Posterior cingulate gyrus (tissue), 11 donors: Measurements from ENCODE around the gene ZBTB20.

Experiments
- DNase-seq, 10 donors: peaks; one replicate each; pipeline versions ENCODE4 v3.0.0 to v3.0.0-alpha.2; 2020 to 2021; ENCODE audit warnings: mixed read lengths in 3 of 10
- intact Hi-C: fragments of 100-400 bp; cut with DNase I; formaldehyde crosslinking; loops from one replicate; pipeline ENCODE4 v1.15.1; 2023

Gene ZBTB20

GRCh38 chr3:114569186-114569585 lies 577.9 kb downstream of the ZBTB20 start:
- intact Hi-C loops = no loop called here
- no peak for DNase-seq

GRCh38 chr3:114567771-114568170 lies 579.3 kb downstream of the ZBTB20 start:
- intact Hi-C loops = no loop called here

GRCh38 chr3:114566767-114567166 lies 580.3 kb downstream of the ZBTB20 start:
- no peak for DNase-seq

More at GRCh38 chr3:114567771-114568170, 579.3 kb downstream of the ZBTB20 start:
- DNase-seq = no peak

GRCh38 chr3:114566162-114566755 lies 580.8 kb downstream of the ZBTB20 start:
- intact Hi-C loops = no loop called here

More at GRCh38 chr3:114566767-114567166, 580.3 kb downstream of the ZBTB20 start:
- intact Hi-C loops = no loop called here

GRCh38 chr3:114565216-114565615 lies 581.9 kb downstream of the ZBTB20 start:
- intact Hi-C loops = no loop called here
- DNase-seq = no peak

More at GRCh38 chr3:114566162-114566755, 580.8 kb downstream of the ZBTB20 start:
- no peak for DNase-seq

- intact Hi-C loops = no loop called here
These were observed 583.4 kb downstream of the ZBTB20 start for GRCh38 chr3:114563720-114564119.

GRCh38 chr3:114562557-114562956 lies 584.5 kb downstream of the ZBTB20 start:
- DNase-seq = no peak
- intact Hi-C loops = no loop called here

More at GRCh38 chr3:114563720-114564119, 583.4 kb downstream of the ZBTB20 start:
- DNase-seq = no peak

GRCh38 chr3:114558271-114558670 lies 588.8 kb downstream of the ZBTB20 start:
- DNase-seq = no peak
- intact Hi-C loops = no loop called here

- no peak for DNase-seq
- intact Hi-C loops = no loop called here
These were observed 589.3 kb downstream of the ZBTB20 start for GRCh38 chr3:114557791-114558190.

- no peak for DNase-seq
- intact Hi-C loops = no loop called here
These were observed 590.4 kb downstream of the ZBTB20 start for GRCh38 chr3:114556657-114557213.

- no peak for DNase-seq
- intact Hi-C loops = no loop called here
These were observed 592.4 kb downstream of the ZBTB20 start for GRCh38 chr3:114554731-114555130.

- no peak for DNase-seq
- intact Hi-C loops = no loop called here
These were observed 593.0 kb downstream of the ZBTB20 start for GRCh38 chr3:114553949-114554593.

- no peak for DNase-seq
- intact Hi-C loops = no loop called here
These were observed 594.6 kb downstream of the ZBTB20 start for GRCh38 chr3:114552527-114552812.

- intact Hi-C loops = no loop called here
- DNase-seq = no peak
These were observed 595.1 kb downstream of the ZBTB20 start for GRCh38 chr3:114551770-114552526.

GRCh38 chr3:114550165-114550564 lies 596.9 kb downstream of the ZBTB20 start:
- DNase-seq = no peak
- intact Hi-C loops = no loop called here

- no peak for DNase-seq
These were observed 601.9 kb downstream of the ZBTB20 start for GRCh38 chr3:114545193-114545592.

GRCh38 chr3:114542359-114542758 lies 604.7 kb downstream of the ZBTB20 start:
- DNase-seq = no peak
- intact Hi-C loops = no loop called here

More at GRCh38 chr3:114545193-114545592, 601.9 kb downstream of the ZBTB20 start:
- intact Hi-C loops = no loop called here

- intact Hi-C loops = no loop called here
These were observed 607.6 kb downstream of the ZBTB20 start for GRCh38 chr3:114539525-114539924.

GRCh38 chr3:114538211-114538610 lies 608.9 kb downstream of the ZBTB20 start:
- intact Hi-C loops = no loop called here
- no peak for DNase-seq

More at GRCh38 chr3:114539525-114539924, 607.6 kb downstream of the ZBTB20 start:
- no peak for DNase-seq

- intact Hi-C loops = no loop called here
- DNase-seq = no peak
These were observed 618.6 kb downstream of the ZBTB20 start for GRCh38 chr3:114528517-114528916.

GRCh38 chr3:114527036-114527644 lies 619.9 kb downstream of the ZBTB20 start:
- DNase-seq = no peak
- intact Hi-C loops = no loop called here
